ENCODE results near the gene SH3RF3. TPM values are rescaled to one million over a fixed set of nuclear protein-coding genes. Genes with fewer than 3 reads are reported as not detected.

SH3RF3 gene
- total RNA-seq, 4 donors from 2014 or later: 2.2 to 6.1 (median 4.2) TPM

- H3K4me3 ChIP-seq: no peak overlapping the region
- no peaks in the 10 kb centered on the region for H3K27me3 ChIP-seq
- no peak for TF ChIP-seq EP300 (IDR thresholded peaks at IDR 0.05)
- TF ChIP-seq POLR2AphosphoS5 (IDR thresholded peaks at IDR 0.05): no peak
- no peak for TF ChIP-seq POLR2A (IDR thresholded peaks at IDR 0.05)
- TF ChIP-seq CTCF (IDR thresholded peaks at IDR 0.05): no peak
- H3K36me3 ChIP-seq: peaks cover 7% of the 10 kb centered on the region
- H3K9me3 ChIP-seq: no peaks in the 10 kb centered on the region
- peak in 1 of 2 donors; percentile 20 for DNase-seq (ENCODE audit: low spot score in 2 of 2)
- H3K27ac ChIP-seq: no peak overlapping the region
- peaks cover 14% of the 10 kb centered on the region for H3K4me1 ChIP-seq
These were observed 249.7 kb downstream of the SH3RF3 start for GRCh38 chr2:109378682-109379081.

- Histone ChIP-seq H3K27me3 (no peaks in the 10 kb centered on the region), H3K36me3 (peaks cover 2% of the 10 kb centered on the region), H3K9me3 (no peaks in the 10 kb centered on the region), H3K4me1 (peaks cover 14% of the 10 kb centered on the region), H3K4me3 (no peak overlapping the region), H3K27ac (no peak overlapping the region)
- peak; percentile 43 to 49 for DNase-seq (ENCODE audit: low spot score in 2 of 2)
- WGBS: 92% methylated on average over 7 of the region's 7 CpGs
- TF ChIP-seq EP300 (IDR thresholded peaks at IDR 0.05): no peak
- TF ChIP-seq POLR2A (IDR thresholded peaks at IDR 0.05): no peak
- no peak for TF ChIP-seq CTCF (IDR thresholded peaks at IDR 0.05)
- no peak for TF ChIP-seq POLR2AphosphoS5 (IDR thresholded peaks at IDR 0.05)
These were observed 250.5 kb downstream of the SH3RF3 start for GRCh38 chr2:109379507-109379906.

GRCh38 chr2:109380502-109381326 is 251.7 kb downstream of the SH3RF3 start:
- DNase-seq (ENCODE audit: low spot score in 2 of 2): peak; percentile 40 to 50
- no peak for TF ChIP-seq CTCF (IDR thresholded peaks at IDR 0.05)
- TF ChIP-seq POLR2AphosphoS5 (IDR thresholded peaks at IDR 0.05): no peak
- TF ChIP-seq POLR2A (IDR thresholded peaks at IDR 0.05): no peak
- no peak for TF ChIP-seq EP300 (IDR thresholded peaks at IDR 0.05)
- Histone ChIP-seq H3K27me3 (no peaks in the 10 kb centered on the region), H3K27ac (no peak overlapping the region), H3K4me3 (no peak overlapping the region), H3K9me3 (no peaks in the 10 kb centered on the region), H3K36me3 (no peaks in the 10 kb centered on the region), H3K4me1 (peaks cover 14% of the 10 kb centered on the region)
- WGBS: 97% methylated on average over 5 of the region's 12 CpGs

- TF ChIP-seq POLR2A (IDR thresholded peaks at IDR 0.05): no peak
- TF ChIP-seq CTCF (IDR thresholded peaks at IDR 0.05): no peak
- TF ChIP-seq POLR2AphosphoS5 (IDR thresholded peaks at IDR 0.05): no peak
- TF ChIP-seq EP300 (IDR thresholded peaks at IDR 0.05): no peak
- H3K4me3 ChIP-seq: no peak overlapping the region
- H3K4me1 ChIP-seq: peaks cover 14% of the 10 kb centered on the region
- no peaks in the 10 kb centered on the region for H3K27me3 ChIP-seq
- no peak overlapping the region for H3K27ac ChIP-seq
- H3K9me3 ChIP-seq: no peaks in the 10 kb centered on the region
- WGBS: 98% methylated on average over 13 of the region's 13 CpGs
- H3K36me3 ChIP-seq: no peaks in the 10 kb centered on the region
- peak; percentile 35 to 55 for DNase-seq (ENCODE audit: low spot score in 2 of 2)
These were observed 252.4 kb downstream of the SH3RF3 start for GRCh38 chr2:109381327-109381820.

- TF ChIP-seq POLR2A (IDR thresholded peaks at IDR 0.05) (no peak), EP300 (IDR thresholded peaks at IDR 0.05) (no peak), CTCF (IDR thresholded peaks at IDR 0.05) (no peak), POLR2AphosphoS5 (IDR thresholded peaks at IDR 0.05) (no peak)
- peaks cover 14% of the 10 kb centered on the region for H3K4me1 ChIP-seq
- no peak overlapping the region for H3K4me3 ChIP-seq
- peak; percentile 35 to 45 for DNase-seq (ENCODE audit: low spot score in 2 of 2)
- H3K36me3 ChIP-seq: no peaks in the 10 kb centered on the region
- WGBS: 75% methylated on average over 9 of the region's 9 CpGs
- H3K27ac ChIP-seq: no peak overlapping the region
- no peaks in the 10 kb centered on the region for H3K9me3 ChIP-seq
- H3K27me3 ChIP-seq: no peaks in the 10 kb centered on the region
These were observed 253.4 kb downstream of the SH3RF3 start for GRCh38 chr2:109382226-109382895.
